Superior temporal gyrus (tissue), 1 donor: ENCODE measurements around the gene C5orf15.
"Not testable (repeated sequence)": the region's sequence is repeated elsewhere in the genome, so short reads cannot be mapped to it uniquely, and the experiment has no call there.

Experiments used
- DNase-seq: peaks from one replicate; pipeline ENCODE4 v3.0.0-alpha.2; 2016; ENCODE audit errors: extremely low spot score

The C5orf15 gene

DNA sequence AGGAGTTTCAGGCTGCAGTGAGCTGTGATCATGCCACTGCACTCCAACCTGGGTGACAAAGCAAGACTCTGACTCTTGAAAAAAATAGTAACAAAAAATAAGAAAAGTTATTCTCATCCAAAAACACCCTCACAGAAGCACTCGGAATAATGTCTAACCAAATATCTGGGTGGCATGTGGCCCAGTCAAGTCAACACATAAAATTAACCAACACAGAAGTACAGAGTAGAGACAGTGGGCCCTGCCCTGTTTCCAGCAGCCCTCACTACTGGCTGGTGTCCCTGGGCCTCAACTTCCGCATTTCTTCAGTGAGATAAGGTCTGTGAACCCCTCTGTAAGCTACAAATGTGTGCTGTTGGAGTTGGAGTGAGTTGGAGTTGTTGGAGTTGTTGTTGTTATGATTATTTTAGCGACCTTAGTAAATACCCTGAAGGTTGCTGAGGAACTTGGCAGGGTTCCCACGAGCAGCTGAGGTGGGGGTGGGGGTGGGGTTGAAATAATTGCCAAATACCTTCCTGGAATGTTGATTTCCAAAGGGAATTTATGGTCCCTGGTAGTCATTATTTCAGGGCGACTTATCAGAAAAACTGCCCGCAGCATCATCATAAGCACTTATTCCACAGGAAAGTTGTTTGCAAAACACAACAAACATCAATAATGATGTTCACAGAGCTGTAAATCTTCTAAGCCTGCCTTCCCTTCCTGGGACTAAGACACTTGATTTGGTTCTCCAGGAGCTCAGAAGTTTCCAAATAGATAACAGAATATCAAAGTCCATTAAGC is 30.2 kb downstream of the C5orf15 start:
- DNase-seq: no peak

DNA sequence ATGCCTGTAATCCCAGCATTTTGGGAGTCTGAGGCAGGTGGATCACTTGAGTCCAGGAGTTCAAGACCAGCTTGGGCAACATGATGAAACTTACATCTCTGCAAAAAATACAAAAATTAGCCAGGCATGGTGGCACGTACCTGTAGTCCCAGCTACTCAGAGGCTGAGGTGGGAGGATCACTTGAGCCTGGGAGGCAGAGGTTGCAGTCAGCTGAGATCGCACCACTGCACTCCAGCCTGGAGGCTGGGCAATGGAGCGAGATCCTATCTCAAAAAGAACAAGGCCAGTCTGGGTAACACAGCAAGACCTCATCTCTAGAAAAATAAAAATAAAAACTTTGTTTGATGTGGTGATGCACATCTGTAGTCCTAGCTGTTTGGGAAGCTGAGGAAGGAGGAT is 30.8 kb downstream of the C5orf15 start:
- DNase-seq: not testable (repeated sequence)

DNA sequence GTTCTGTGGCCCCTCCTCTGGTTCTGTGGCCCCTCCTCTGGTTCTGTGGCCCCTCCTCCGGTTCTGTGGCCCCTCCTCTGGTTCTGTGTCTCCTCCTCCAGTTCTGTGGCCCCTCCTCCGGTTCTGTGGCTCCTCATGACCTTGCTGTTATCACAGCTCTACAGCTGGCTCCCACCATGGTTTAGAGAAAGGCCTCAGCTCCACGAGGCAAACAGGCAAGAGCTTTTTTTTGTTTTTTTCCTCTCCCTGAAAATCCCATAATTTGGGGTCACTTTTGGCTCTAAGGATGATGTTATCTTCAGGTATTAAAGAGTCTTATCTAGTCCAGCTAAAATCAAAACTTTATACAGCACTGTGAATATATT is 31.8 kb downstream of the C5orf15 start:
- DNase-seq: no peak

DNA sequence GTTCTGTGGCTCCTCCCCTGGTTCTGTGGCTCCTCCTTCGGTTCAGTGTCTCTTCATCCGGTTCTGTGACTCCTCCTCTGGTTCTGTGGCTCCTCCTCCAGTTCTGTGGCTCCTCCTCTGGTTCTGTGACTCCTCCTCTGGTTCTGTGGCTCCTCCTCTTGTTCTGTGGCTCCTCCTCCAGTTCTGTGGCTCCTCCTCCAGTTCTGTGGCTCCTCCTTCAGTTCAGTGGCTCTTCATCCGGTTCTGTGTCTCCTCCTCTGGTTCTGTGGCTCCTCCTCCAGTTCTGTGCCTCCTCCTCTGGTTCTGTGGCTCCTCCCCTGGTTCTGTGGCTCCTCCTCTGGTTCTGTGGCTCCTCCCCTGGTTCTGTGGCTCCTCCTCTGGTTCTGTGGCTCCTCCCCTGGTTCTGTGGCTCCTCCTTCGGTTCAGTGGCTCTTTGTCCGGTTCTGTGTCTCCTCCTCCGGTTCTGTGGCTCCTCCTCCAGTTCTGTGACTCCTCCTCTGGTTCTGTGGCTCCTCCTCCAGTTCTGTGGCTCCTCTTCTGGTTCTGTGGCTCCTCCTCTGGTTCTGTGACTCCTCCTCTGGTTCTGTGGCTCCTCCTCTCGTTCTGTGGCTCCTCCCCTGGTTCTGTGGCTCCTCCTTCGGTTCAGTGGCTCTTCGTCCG is 32.3 kb downstream of the C5orf15 start:
- DNase-seq: not testable (repeated sequence)

DNA sequence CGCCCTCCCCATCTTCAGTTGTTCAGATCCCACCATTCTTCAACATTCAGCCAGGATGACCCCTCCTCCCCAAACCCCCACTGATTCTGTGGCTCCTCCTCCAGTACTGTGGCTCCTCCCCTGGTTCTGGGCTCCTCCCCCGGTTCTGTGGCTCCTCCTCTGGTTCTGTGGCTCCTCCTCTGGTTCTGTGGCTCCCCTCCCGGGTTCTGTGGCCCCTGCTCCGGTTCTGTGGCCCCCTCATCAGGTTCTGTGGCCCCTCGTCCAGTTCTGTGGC is 32.8 kb downstream of the C5orf15 start:
- no peak for DNase-seq

DNA sequence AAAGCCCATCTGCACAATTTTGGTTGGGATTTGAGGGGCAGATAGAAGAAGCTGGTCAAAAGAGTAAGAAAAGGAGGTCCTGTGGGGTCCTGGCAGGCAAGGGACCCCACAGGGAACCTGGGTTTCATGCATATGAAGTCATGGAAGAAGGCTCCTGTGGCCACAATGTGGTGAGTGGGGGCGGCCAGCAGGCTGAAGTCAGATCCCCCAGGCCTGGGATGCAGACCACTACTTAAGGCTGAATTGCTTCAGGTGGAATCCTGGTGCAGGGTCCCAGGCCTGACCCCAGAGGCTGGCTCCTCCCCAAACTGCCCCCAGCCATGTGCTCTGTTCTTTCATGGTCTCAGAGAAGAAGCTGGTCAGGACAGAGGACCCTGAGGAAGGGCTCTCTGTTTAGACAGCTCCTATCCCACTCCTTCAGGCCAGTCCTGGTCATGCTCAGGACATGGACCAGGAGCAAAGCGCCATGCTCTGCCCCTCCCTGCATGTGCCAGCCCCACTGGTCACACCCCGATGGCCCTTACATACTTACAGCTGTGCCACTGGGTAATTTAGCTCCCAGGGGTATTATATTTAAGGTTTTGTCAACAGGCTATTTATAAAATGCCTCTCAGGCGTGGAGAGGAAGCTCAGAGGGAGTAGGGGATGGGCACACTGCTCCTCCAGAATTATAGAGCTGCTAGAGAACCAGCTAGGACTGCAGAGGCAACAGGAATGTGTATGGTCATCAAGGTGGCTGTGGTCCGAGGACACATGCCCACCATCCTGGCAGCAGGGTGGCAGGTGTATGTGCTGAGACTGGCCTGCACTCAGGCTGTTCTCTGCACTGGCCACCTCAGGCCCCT is 33.4 kb downstream of the C5orf15 start:
- DNase-seq: no peak

DNA sequence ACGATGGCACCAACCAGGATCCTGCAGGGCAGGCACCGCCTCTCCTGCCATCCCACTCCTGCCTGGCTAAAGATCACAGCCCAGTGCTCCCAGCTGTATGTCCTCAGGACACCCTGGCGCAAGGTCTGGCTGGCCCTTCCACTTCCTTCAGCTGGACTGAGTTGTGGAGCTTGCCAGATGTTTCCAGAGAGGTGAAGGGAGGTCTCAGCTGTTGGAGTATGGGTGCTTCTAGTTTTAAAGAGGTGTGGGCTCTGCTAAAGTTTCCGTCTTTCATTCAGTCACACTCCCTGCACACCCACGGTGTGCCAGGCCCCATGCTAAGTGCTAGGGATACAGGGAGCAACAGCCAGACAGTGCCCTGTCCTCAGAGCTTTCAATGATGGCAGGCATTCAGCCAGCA is 34.1 kb downstream of the C5orf15 start:
- DNase-seq: no peak

DNA sequence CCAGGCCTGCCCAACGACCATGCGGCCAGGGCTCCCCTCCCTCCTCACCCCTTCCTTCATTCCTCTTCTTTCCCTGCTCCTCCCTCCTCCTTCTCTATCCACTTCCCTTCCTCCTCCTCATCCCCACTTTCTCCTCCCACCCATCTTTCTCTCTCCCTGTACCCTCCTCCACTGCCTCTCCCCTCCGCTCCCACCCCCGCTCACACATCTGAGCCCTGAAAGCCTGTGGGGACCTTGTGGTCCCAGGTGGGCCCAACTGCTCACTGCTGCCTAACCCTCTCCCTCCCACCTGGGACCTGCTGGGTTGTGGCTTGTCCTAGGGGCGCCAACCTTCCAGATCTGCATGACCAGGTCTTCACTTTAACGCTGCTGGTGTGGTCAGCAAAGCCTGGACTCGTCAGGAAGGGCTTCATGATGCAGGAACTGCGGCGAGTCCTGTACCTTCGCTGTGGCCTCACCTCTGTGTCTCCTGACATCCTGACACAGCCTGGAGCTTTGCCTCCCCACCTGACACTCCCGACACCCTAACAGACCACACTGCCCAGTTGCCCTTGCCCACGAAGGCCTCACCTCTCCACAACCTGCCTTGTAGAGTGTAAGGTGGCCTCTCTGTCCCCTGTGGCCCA is 34.6 kb downstream of the C5orf15 start:
- no peak for DNase-seq

DNA sequence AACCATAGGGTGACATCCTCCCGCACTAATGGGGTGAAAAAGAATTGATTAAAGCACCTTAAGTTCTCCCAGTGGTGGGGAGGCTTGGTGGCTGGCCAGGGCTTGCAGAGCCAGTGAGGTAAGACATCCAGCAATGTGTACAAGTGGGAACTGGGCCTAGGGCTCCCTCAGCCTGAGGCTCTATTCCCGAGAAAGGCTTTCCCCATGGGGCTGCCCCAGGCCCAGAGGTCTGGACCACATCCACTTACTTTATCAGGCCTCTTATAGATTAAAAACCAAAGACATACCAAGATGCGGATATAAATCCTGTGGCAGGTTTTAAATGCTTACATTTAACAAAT is 35.3 kb downstream of the C5orf15 start:
- no peak for DNase-seq

DNA sequence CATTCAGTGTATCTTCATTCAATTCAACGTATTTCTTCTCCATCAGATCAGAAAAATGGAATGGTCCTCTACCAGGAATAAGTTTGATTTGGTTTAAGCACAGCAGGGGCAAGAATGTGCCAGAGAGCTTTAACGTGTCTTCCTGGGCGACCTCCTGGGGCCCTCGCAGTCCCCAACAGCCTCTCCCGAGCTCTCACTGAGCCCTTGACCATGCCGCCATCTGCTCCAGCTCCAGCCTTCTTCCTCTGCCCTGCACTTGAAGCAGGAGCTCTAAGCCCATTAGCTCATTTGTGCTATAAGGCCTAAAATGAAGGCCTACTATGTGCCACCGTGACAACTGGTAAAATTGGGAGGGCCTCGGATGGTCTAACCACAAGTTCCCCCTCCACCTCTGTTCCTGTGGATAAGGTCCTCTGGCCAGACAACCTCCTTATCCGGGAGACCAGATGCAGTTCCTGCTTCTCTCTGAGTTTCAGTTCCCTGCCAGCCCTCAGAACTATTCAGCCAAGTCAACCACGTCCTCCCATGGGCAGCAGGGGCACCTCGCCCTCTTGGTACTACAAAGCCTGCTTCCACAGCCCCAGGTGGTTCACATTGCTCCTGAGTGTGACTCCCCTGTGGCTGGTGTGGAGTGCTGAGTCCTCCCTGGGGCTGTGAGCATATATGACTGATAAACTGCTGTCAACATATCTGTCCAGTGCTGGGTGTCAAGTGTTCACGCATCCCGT is 35.8 kb downstream of the C5orf15 start:
- DNase-seq: no peak

DNA sequence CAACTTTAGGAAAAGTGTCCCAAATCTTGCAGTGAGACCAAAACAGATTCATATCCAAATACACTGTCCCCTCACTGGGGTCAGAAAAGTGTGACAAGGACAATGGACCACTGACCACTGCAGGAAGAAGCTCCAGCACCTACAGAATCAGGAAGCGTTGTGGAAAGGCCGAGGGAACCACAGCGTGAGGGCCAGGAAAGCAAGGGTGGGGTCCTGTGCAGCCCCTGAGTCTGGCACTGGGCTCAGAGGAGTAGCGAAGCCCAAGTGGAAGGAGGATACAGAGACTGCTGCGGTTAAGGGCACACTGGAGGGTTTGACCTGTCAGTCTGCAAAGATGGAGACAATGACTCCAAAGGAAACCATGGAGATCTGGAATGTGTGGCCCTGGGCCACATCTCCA is 36.9 kb downstream of the C5orf15 start:
- no peak for DNase-seq

DNA sequence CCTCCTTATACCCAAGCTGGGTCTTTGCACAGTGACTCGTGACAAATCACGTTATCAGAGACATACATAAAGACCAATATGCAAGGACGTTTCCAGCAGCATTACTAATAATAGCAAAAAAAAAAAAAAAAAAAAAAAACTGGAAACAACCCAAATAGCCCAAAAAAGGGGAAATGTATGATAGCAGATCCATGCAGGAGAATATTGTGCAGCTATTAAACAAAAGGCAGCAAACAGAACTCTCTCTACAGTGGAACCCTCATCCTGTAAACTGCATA is 37.7 kb downstream of the C5orf15 start:
- no peak for DNase-seq

DNA sequence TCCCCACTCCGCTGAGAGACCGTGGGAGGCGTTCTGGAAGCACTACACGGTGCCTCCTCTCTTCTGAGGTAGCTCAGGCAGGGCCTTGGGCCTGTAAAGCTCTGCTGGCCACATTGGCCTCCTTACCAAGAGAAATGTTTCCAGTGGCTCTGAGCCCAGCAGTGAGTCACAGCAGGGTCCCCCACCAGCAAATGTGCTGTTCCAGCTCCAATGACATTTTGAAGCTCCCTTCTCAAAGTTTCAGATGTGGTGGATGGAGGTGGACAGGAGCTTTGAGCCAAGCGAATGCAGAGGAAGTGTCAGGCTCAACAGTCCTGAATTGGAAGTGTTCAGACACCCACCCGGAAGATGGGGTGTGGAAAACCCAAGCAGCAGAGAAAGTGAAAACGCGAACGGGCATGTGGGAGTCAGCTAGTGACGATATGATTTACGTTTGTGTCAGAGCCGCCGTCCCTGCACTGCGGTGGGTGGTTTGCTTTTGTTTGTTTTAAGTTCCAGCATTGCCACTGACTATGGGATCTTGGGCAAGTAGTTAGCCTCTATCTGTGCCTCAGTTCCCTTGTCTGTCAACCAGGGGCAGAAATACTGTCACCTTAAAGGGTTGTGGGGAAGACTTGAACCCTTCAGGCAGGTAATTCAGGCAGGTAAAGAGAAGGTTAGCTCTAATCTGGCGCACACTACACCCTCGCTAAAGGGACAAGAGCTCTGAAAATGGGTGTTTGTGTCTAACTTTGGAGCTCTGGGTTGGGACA is 38.2 kb downstream of the C5orf15 start:
- DNase-seq: peak; percentile 57

DNA sequence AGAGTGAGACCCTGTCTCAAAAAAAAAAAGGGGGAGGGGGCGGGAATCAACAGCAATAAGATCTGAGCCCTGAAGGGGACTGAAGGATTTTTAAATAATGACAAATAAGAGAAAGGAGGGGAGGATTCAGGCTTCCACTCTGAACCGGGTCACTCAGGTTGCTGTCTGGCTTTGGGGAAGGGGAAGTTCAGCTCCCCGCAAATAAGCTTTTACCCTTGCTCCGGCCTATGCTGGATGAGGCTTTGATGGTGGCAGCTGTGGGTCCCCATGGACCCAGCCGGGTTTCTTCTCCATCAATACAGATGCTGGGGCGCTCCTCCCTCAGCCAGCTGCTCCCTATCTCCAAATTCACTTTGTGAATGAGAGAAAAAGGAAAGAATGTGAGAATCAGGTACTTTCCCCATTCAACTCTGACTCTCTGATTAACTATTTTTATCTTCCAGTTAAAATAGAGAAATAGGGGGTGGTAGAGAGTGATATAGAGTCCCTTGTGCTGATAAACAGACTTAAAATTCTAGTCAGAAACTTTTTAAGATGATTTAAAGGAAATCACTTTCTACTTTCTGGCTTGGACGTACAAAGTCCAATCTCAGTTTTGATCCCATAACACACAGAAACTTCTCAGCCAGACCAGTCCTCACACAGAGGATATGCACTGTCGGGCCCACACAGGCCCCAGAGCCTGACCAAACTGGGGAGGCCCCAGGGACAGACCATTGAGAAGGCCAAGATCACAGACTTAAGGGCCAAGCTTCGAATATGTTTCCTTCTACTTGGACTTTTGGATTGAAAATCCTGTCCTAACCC is 39.6 kb downstream of the C5orf15 start:
- DNase-seq: no peak

DNA sequence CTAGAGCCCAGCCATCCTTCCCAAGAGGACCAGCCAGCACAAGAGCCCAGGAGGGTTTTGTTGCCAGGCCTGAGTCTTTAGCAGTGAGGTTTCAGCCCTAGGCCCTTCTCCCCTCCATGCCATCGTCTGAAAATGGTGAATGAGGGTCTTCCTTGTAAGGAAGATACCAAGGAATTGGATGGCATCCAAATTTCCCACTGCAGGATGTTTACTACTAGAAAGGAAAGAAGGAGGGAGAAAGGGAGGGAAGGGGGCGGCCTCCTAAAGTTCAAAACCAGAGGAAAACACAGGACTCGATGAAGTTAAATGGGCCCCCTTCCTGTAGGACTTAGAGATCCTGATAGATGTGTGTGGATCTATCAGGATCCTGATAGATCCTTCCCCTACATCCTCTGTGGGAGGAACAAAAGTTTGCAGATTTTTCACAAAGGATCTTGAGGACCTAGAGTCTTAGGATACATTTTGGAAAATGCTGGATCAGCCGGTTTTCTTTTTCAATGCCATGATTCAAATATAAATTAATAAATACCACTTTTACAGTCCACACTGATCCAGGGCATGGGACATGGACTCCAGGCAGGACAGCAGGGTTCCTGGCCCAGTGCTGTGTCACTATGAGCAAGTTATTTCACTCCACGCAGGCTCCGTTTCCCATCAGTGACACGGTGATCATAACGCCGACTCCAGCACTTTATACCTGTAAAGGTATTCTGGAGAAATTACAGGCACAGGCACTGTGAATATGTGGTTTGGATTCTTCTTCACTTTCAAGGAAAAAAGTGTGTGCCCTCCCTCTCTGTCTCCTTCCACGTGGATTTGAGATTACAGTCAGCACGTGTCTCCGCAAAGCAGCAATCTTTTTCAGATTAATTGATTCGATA is 40.9 kb downstream of the C5orf15 start:
- no peak for DNase-seq

DNA sequence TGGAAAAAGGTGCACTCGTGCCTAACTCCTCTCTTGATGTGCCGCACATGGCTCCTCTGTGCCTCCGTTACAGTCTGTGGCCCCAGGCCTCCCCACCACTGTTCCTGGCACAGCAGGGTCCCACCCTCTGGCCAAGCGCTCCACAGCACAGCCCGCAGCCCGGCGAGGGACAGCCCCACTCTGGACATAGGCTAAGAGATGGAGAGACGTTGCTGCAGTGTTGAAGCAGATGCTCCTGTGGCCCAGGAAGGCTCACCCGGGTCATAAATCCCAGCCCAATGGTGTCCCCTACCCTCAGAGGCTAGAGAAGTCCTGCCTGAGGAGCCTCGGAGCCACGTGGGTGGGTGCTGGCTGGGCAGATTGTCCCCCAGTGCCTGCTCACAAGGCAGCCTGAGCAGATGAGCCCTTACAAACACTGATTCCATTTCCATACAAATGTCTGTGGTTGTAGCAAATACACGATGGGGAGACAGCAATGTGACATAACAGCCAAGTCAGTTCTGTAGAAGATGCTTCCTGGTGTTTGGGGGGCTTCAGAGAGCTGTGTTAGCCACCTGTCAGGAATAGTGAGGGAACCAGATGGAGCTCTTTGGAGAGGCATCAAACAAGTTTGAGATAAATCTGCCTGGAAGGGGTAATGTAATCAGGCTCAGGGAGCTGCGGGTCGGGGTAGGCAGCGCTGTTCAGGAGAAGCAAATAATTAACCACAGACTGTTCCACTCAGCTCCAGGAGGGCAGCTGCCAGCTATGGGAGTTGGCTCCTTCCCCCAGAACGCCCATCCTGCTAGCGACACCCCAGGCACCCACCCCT is 41.7 kb downstream of the C5orf15 start:
- no peak for DNase-seq

DNA sequence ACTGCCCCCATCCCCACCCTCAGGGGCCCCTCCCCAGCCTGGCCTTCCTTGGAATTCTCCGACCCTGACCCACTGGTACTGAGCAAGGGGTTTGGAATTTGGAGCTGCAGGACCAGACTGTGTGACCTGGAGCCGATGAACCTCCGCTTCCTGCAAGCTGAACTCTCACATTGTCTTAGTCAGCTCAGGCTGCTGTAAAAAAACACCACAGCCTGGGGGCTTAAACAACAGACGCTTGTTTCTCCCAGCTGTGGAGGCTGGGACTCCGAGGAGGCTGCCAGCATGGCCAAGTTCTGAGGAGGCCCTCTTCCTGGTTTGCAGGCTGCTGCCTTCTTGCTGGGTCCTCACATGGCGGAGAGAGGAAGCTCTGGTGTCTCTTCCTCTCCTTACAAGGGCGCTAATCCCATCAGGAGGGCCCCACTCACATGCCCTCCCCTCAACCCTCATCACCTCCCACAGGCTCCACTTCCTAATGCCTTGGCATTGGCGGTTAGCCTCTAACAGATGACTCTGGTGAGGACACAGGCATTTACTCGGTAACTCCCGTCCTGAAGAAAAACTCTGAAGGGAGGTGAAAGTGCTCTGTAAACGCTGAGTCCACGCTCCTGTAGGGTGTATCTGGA is 42.4 kb downstream of the C5orf15 start:
- DNase-seq: no peak

DNA sequence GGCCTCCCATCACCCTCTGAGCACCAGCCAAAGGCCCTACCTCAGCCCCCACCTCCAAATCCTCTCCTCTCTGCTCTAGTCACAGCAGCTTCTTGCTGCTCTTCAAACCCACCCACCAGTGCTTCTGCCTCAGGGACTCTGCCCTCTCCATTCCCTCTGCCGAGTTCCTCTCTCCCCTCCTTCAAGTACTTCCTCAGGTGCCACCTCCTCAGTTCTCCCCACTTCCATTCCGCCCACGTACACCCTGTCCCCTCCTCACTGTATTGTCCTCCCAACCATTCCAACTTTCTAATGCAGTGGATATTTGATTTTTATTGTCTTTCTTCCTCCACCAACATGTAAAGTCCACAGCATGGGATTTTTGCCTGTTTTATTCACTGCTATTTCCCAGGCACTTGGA is 43.2 kb downstream of the C5orf15 start:
- no peak for DNase-seq
